ENCODE results near the gene GRN.
"Not testable (repeated sequence)": the region's sequence is repeated elsewhere in the genome, so short reads cannot be mapped to it uniquely, and the experiment has no call there.

The GRN gene

GRCh38 chr17:44343510-44344209 lies 1.4 kb upstream of the GRN start:
- in situ Hi-C loops (cut with HindIII; ENCODE audit: low sequenced_read_pairs): no loop called here

- in situ Hi-C loops (cut with HindIII; ENCODE audit: low sequenced_read_pairs): no loop called here
These were observed 438 bp downstream of the GRN start for GRCh38 chr17:44345454-44346026.

- in situ Hi-C loops (cut with HindIII; ENCODE audit: low sequenced_read_pairs): no loop called here
These were observed 1.2 kb downstream of the GRN start for GRCh38 chr17:44346064-44346844.

GRCh38 chr17:44347206-44348055 lies 2.3 kb downstream of the GRN start:
- in situ Hi-C loops (cut with HindIII; ENCODE audit: low sequenced_read_pairs): not testable (repeated sequence)

GRCh38 chr17:44348234-44348987 lies 3.3 kb downstream of the GRN start:
- in situ Hi-C loops (cut with HindIII; ENCODE audit: low sequenced_read_pairs): no loop called here

GRCh38 chr17:44348988-44349364 lies 3.9 kb downstream of the GRN start:
- in situ Hi-C loops (cut with HindIII; ENCODE audit: low sequenced_read_pairs): no loop called here

- in situ Hi-C loops (cut with HindIII; ENCODE audit: low sequenced_read_pairs): no loop called here
These were observed 4.5 kb downstream of the GRN start for GRCh38 chr17:44349553-44350070.

GRCh38 chr17:44350733-44351226 lies 5.7 kb downstream of the GRN start:
- in situ Hi-C loops (cut with HindIII; ENCODE audit: low sequenced_read_pairs): no loop called here

GRCh38 chr17:44351464-44351863 lies 6.4 kb downstream of the GRN start:
- in situ Hi-C loops (cut with HindIII; ENCODE audit: low sequenced_read_pairs): no loop called here

- in situ Hi-C loops (cut with HindIII; ENCODE audit: low sequenced_read_pairs): no loop called here
These were observed 7.1 kb downstream of the GRN start for GRCh38 chr17:44351961-44352827.

- in situ Hi-C loops (cut with HindIII; ENCODE audit: low sequenced_read_pairs): no loop called here
These were observed 7.9 kb downstream of the GRN start for GRCh38 chr17:44352828-44353671.

- in situ Hi-C loops (cut with HindIII; ENCODE audit: low sequenced_read_pairs): no loop called here
These were observed 8.7 kb downstream of the GRN start for GRCh38 chr17:44353672-44354331.

- in situ Hi-C loops (cut with HindIII; ENCODE audit: low sequenced_read_pairs): no loop called here
These were observed 9.8 kb downstream of the GRN start for GRCh38 chr17:44354582-44355561.

GRCh38 chr17:44355642-44356099 lies 10.6 kb downstream of the GRN start:
- in situ Hi-C loops (cut with HindIII; ENCODE audit: low sequenced_read_pairs): no loop called here

GRCh38 chr17:44356241-44356640 lies 11.1 kb downstream of the GRN start:
- in situ Hi-C loops (cut with HindIII; ENCODE audit: low sequenced_read_pairs): no loop called here

GRCh38 chr17:44358066-44358465 lies 13.0 kb downstream of the GRN start:
- in situ Hi-C loops (cut with HindIII; ENCODE audit: low sequenced_read_pairs): no loop called here
